Neuronal stem cell (in vitro differentiated cells): Measurements from ENCODE around the gene CPNE4.
"Not testable (repeated sequence)": the region's sequence is repeated elsewhere in the genome, so short reads cannot be mapped to it uniquely, and the experiment has no call there.

ENCODE experiments used
- DNase-seq: peaks from one replicate; pipeline ENCODE4 v3.0.0-alpha.2; 2013; ENCODE audit warnings: low spot score
- H2AFZ ChIP-seq: one replicate; pipeline ENCODE4 v1.6.1; 2013; ENCODE audit warnings: mild to moderate bottlenecking, low read length, inconsistent platforms
- H2AK5ac ChIP-seq: 2 replicates; pipeline ENCODE4 v1.6.1; 2013; ENCODE audit warnings: low read depth, mild to moderate bottlenecking, inconsistent platforms, low read length, moderate library complexity, mixed read lengths
- H2BK120ac ChIP-seq: 2 replicates; pipeline ENCODE4 v1.6.1; 2013; ENCODE audit warnings: low read depth, mild to moderate bottlenecking, inconsistent platforms, low read length, moderate library complexity, mixed read lengths
- H2BK12ac ChIP-seq: one replicate; pipeline ENCODE4 v1.6.1; 2013; ENCODE audit warnings: low read length, inconsistent platforms
- H2BK15ac ChIP-seq: 2 replicates; pipeline ENCODE4 v1.6.1; 2013; ENCODE audit warnings: mild to moderate bottlenecking, low read length, inconsistent platforms, mixed read lengths
- H2BK5ac ChIP-seq: one replicate; pipeline ENCODE4 v1.6.1; 2013; ENCODE audit warnings: inconsistent platforms, mild to moderate bottlenecking, low read length, moderate library complexity
- H3K14ac ChIP-seq: one replicate; pipeline ENCODE4 v1.6.1; 2013; ENCODE audit warnings: low read length, inconsistent platforms
- H3K18ac ChIP-seq: 2 replicates; pipeline ENCODE4 v1.6.1; 2013; ENCODE audit warnings: low read length, inconsistent platforms
- H3K23ac ChIP-seq: 2 replicates; pipeline ENCODE4 v1.6.1; 2013; ENCODE audit warnings: low read depth, mild to moderate bottlenecking, mixed read lengths, low read length, inconsistent platforms; ENCODE audit not compliant: poor library complexity
- H3K27ac ChIP-seq: replicated peaks from 3 replicates; pipeline ENCODE4 v1.5.1; 2013; ENCODE audit warnings: low read length, inconsistent platforms
- H3K27me3 ChIP-seq, 3 experiments: 2 replicates each; pipeline ENCODE4 v1.6.1; 2013; ENCODE audit warnings: low read length in 3 of 3, mild to moderate bottlenecking in 2 of 3, inconsistent platforms in 1 of 3, low read depth in 1 of 3, mixed read lengths in 1 of 3, moderate library complexity in 1 of 3; ENCODE audit not compliant: control insufficient read depth in 3 of 3, insufficient read depth in 3 of 3
- H3K36me3 ChIP-seq, 2 donors: replicated peaks in 1 of 2; 2 replicates each; pipeline ENCODE4 v1.6.1; 2013; ENCODE audit warnings: low read length in 2 of 2; ENCODE audit not compliant: control insufficient read depth in 2 of 2, insufficient read depth in 2 of 2
- H3K4ac ChIP-seq: 2 replicates; pipeline ENCODE4 v1.6.1; 2013; ENCODE audit warnings: inconsistent platforms, mild to moderate bottlenecking, low read length, moderate library complexity
- H3K4me1 ChIP-seq, 2 donors: 1 replicate in 1 of 2; 2 replicates in 1 of 2; pipeline ENCODE4 v1.6.1; 2013; ENCODE audit warnings: low read length in 2 of 2, low read depth in 1 of 2; ENCODE audit not compliant: control insufficient read depth in 2 of 2, insufficient read depth in 1 of 2
- H3K4me2 ChIP-seq: one replicate; pipeline ENCODE4 v1.6.1; 2013; ENCODE audit warnings: mild to moderate bottlenecking, low read length, inconsistent platforms; ENCODE audit not compliant: insufficient read depth, poor library complexity, severe bottlenecking
- H3K4me3 ChIP-seq, 2 donors: 2 replicates each; pipeline ENCODE4 v1.5.1; 2013; ENCODE audit warnings: low read length in 2 of 2, mild to moderate bottlenecking in 2 of 2, inconsistent platforms in 1 of 2, moderate library complexity in 1 of 2
- H3K79me1 ChIP-seq: one replicate; pipeline ENCODE4 v1.6.1; 2013; ENCODE audit warnings: low read depth, mild to moderate bottlenecking, inconsistent platforms, low read length, moderate library complexity
- H3K9ac ChIP-seq: one replicate; pipeline ENCODE4 v1.6.1; 2013; ENCODE audit warnings: mild to moderate bottlenecking, low read depth, low read length, inconsistent platforms; ENCODE audit not compliant: poor library complexity
- H3K9me3 ChIP-seq, 2 donors: replicated peaks in 1 of 2; 2 replicates each; pipeline versions ENCODE3 to v1.6.1; 2013; ENCODE audit warnings: low read length in 2 of 2, mild to moderate bottlenecking in 2 of 2, inconsistent platforms in 1 of 2, low read depth in 1 of 2, mixed read lengths in 1 of 2, moderate library complexity in 1 of 2; ENCODE audit not compliant: control insufficient read depth in 2 of 2, insufficient read depth in 1 of 2
- H4K8ac ChIP-seq: one replicate; pipeline ENCODE4 v1.6.1; 2013; ENCODE audit warnings: low read depth, mild to moderate bottlenecking, inconsistent platforms, low read length, moderate library complexity
- H4K91ac ChIP-seq: one replicate; pipeline ENCODE4 v1.6.1; 2013; ENCODE audit warnings: low read length, low read depth, mild to moderate bottlenecking, inconsistent platforms; ENCODE audit not compliant: poor library complexity
- WGBS, 2 donors: extraction: QIAGEN DNeasy Blood & Tissue Kit; methylation state at CpG; one replicate each; pipeline ENCODE4 v1.1.7; 2013; ENCODE audit warnings: missing lambda C conversion rate in 2 of 2, mixed read lengths in 1 of 2; ENCODE audit not compliant: insufficient read length in 2 of 2, insufficient replicate concordance in 1 of 2; ENCODE audit errors: extremely low coverage in 2 of 2; 5-methylcytosine and 5-hydroxymethylcytosine counted together

Gene CPNE4

DNA sequence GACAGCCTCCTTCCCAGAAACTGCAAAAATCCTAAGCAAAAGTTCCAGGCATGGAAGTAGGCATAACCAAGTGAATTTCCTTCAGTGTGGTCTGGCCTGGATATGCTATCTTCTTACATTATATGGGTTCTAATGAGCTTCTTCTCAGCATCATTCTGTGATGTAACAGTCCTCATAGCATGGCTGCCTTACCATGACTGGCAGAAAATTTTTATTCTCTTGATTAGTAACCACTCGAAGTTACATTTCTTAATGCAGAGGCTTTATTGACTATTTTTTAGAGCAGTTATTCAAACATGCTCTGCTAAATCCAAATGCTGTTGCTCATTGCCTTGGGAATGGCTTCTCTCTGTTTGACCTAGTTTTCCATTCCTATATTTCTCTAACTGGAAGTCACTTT, 21.1 kb upstream of the CPNE4 start:
- DNase-seq: no peak
- Histone ChIP-seq H3K79me1 (no peaks in the 10 kb centered on the region), H3K18ac (no peak overlapping the region), H3K23ac (no peak overlapping the region), H3K9me3 (peaks cover 0 to under 1% of the 10 kb centered on the region in 2 donors), H2BK120ac (no peak overlapping the region), H4K8ac (no peak overlapping the region), H3K27me3 (peaks cover 0 to 3% (median 0%) of the 10 kb centered on the region in 3 experiments), H3K27ac (no peak overlapping the region), H2AFZ (no peak overlapping the region), H3K36me3 (no peaks in the 10 kb centered on the region), H3K4me1 (no peaks in the 10 kb centered on the region), H3K4me2 (no peak overlapping the region), H2BK5ac (no peak overlapping the region), H2BK12ac (no peak overlapping the region), H2BK15ac (no peak overlapping the region), H4K91ac (no peak overlapping the region), H3K14ac (no peak overlapping the region), H2AK5ac (no peak overlapping the region), H3K4me3 (no peak overlapping the region), H3K9ac (no peak overlapping the region), H3K4ac (no peak overlapping the region)
- WGBS, 2 donors: no CpG with 5 or more reads among the region's 1 CpG

DNA sequence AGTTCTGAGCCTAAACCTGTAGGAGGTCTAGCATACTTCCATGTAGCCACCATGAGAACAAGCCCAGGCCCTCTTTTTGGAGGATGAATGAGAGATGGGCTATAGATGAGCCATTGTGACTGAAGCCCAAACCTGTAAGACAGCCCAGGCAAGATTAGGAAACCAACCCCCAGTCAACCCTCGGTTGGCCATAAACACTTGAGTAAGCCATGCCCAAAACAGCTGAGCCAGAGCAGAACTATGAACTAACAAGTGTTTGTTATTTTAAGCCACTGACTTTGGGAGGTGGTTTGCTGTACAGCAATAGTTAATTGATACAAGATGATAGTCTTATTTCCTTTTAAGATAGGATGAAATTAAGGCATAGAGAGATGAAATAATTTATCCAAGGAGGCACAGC, 12.4 kb upstream of the CPNE4 start:
- Histone ChIP-seq H2BK120ac (no peak overlapping the region), H3K9ac (no peak overlapping the region), H3K18ac (no peak overlapping the region), H2BK15ac (no peak overlapping the region), H3K27ac (no peak overlapping the region), H4K91ac (no peak overlapping the region), H3K4me2 (no peak overlapping the region), H2BK5ac (no peak overlapping the region), H2BK12ac (no peak overlapping the region), H3K27me3 (no peaks in the 10 kb centered on the region), H3K23ac (no peak overlapping the region), H3K4me1 (no peaks in the 10 kb centered on the region), H3K36me3 (no peaks in the 10 kb centered on the region), H2AK5ac (no peak overlapping the region), H3K4me3 (no peak overlapping the region), H3K9me3 (no peaks in the 10 kb centered on the region), H3K4ac (no peak overlapping the region), H4K8ac (no peak overlapping the region), H3K14ac (no peak overlapping the region), H3K79me1 (no peaks in the 10 kb centered on the region), H2AFZ (no peak overlapping the region)
- no peak for DNase-seq
- no CpG with 5 or more reads among the region's 1 CpG for WGBS, 2 donors

DNA sequence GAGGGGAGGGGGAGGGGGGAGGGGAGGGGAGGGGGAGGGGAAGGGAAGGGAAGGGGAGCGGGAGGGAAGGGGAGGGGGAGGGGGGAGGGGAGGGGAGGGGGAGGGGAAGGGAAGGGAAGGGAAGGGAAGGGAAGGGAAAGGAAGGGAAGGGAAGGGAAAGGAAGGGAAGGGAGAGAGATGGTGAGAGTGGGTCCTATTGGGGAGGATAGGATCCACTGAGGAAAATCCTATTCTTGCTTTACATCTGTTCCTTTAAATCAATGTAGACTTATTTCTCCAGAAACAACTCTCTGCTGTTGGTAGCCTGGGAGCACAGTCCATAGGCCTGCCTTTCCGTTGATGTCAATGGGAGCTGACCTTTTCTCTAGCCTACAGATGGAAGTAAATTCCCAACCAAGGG, 10.1 kb upstream of the CPNE4 start:
- not testable (repeated sequence) for H2BK120ac ChIP-seq, H3K27me3 ChIP-seq, H3K36me3 ChIP-seq, H3K4ac ChIP-seq, H2BK15ac ChIP-seq, H3K23ac ChIP-seq, H3K4me1 ChIP-seq, H3K79me1 ChIP-seq, H2AFZ ChIP-seq, H3K18ac ChIP-seq, H3K27ac ChIP-seq, DNase-seq, H2BK12ac ChIP-seq, H2AK5ac ChIP-seq, H3K14ac ChIP-seq, H3K4me3 ChIP-seq, H4K8ac ChIP-seq, H3K9me3 ChIP-seq, H3K4me2 ChIP-seq, H2BK5ac ChIP-seq, H4K91ac ChIP-seq, H3K9ac ChIP-seq
- WGBS, 2 donors: no CpG with 5 or more reads among the region's 2 CpGs

DNA sequence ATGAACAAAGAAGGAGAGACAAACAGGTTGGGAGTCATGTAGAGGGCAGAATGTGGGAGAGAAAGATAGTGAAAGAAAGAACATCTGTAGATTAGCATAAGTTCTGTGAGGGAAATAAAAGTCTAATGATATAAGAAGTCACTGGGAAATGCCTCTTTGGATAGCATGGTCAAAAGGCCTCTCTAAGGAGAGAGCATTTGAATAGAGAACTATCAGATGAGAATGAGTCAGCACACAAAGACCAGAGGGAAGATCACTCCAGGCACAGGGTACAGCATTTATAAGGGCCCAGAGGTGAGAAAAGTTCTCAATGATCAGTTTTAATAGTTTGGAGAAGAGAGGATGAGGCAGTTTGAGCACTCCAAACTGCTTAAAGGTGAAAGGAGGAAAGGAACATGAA, 7.9 kb upstream of the CPNE4 start:
- Histone ChIP-seq H3K9ac (no peak overlapping the region), H3K23ac (no peak overlapping the region), H2AK5ac (no peak overlapping the region), H4K8ac (no peak overlapping the region), H3K4ac (no peak overlapping the region), H3K36me3 (no peaks in the 10 kb centered on the region), H3K4me2 (no peak overlapping the region), H2AFZ (no peak overlapping the region), H4K91ac (no peak overlapping the region), H3K4me1 (no peaks in the 10 kb centered on the region), H2BK5ac (no peak overlapping the region), H2BK15ac (no peak overlapping the region), H3K9me3 (no peaks in the 10 kb centered on the region), H3K18ac (no peak overlapping the region), H3K4me3 (no peak overlapping the region), H3K27me3 (peaks cover 0 to 4% (median 0%) of the 10 kb centered on the region in 3 experiments), H3K14ac (no peak overlapping the region), H3K79me1 (no peaks in the 10 kb centered on the region), H2BK120ac (no peak overlapping the region), H3K27ac (no peak overlapping the region), H2BK12ac (no peak overlapping the region)
- no peak for DNase-seq
